Activated CD8-positive, alpha-beta memory T cell treated with anti-CD3 and anti-CD28 coated beads, Interleukin-2, amount 10 ng/mL, durations not matched to agents 7 days and 5 days (primary cell): ENCODE data around the gene SYDE2. TPM values are rescaled to one million over a fixed set of nuclear protein-coding genes. Genes with fewer than 3 reads are reported as not detected.

Experiments used
- ATAC-seq: fragments of 150-1000 bp; cut with Tn5 transposase; one replicate; pipeline ENCODE4 v1.10.0; 2021; ENCODE audit warnings: moderate library complexity
- CTCF ChIA-PET: fragments of 350-600 bp; sonication (Branson Sonifier 250); formaldehyde crosslinking; loops from one replicate; lab custom pipeline; 2021; ENCODE audit warnings: antibody characterized with exemption; lab: Charles Lee
- DNase-seq: peaks from one replicate; pipeline ENCODE4 v3.0.0-alpha.2; 2020
- H3K27ac Mint-ChIP-seq: one replicate; pipeline ENCODE4 v1.8.0; 2021; ENCODE audit warnings: mild to moderate bottlenecking, mixed read lengths
- H3K27me3 Mint-ChIP-seq: one replicate; pipeline ENCODE4 v1.8.0; 2021; ENCODE audit warnings: mixed read lengths
- H3K36me3 Mint-ChIP-seq: one replicate; pipeline ENCODE4 v1.8.0; 2021; ENCODE audit warnings: mild to moderate bottlenecking, mixed read lengths
- H3K4me1 Mint-ChIP-seq: one replicate; pipeline ENCODE4 v1.8.0; 2021; ENCODE audit warnings: mixed read lengths
- H3K4me3 Mint-ChIP-seq: one replicate; pipeline ENCODE4 v1.8.0; 2021; ENCODE audit warnings: mild to moderate bottlenecking, moderate library complexity, mixed read lengths
- H3K9me3 Mint-ChIP-seq: one replicate; pipeline ENCODE4 v1.8.0; 2022; ENCODE audit warnings: low read depth, mixed read lengths
- total RNA-seq, 2 experiments: library from RNA; stranded (reverse); gene quantifications; one replicate each; pipeline ENCODE4 v1.2.3, GENCODE V29; 2021

The SYDE2 gene
- total RNA-seq, 2 experiments from 2014 or later, result 1.4 to 2.2 TPM

GRCh38 chr1:85178396-85178795 lies 22.4 kb downstream of the SYDE2 start:
- Mint-ChIP-seq H3K27me3 (no peaks in the 10 kb centered on the region), H3K4me3 (no peak overlapping the region), H3K4me1 (peaks cover 13% of the 10 kb centered on the region), H3K27ac (no peak overlapping the region), H3K9me3 (no peaks in the 10 kb centered on the region), H3K36me3 (peaks cover 15% of the 10 kb centered on the region)
- ATAC-seq (no peak), DNase-seq (no peak)
- CTCF ChIA-PET, result no interaction called here

GRCh38 chr1:85174503-85174902 lies 26.3 kb downstream of the SYDE2 start:
- no peak for ATAC-seq
- H3K36me3 Mint-ChIP-seq, result peaks cover 12% of the 10 kb centered on the region
- H3K4me1 Mint-ChIP-seq, result peaks cover 5% of the 10 kb centered on the region
- no peak for DNase-seq
- CTCF ChIA-PET, result no interaction called here
- no peak overlapping the region for H3K27ac Mint-ChIP-seq
- H3K4me3 Mint-ChIP-seq, result no peak overlapping the region
- no peaks in the 10 kb centered on the region for H3K9me3 Mint-ChIP-seq
- no peaks in the 10 kb centered on the region for H3K27me3 Mint-ChIP-seq

- ATAC-seq (no peak), DNase-seq (no peak)
- Mint-ChIP-seq H3K4me1 (no peaks in the 10 kb centered on the region), H3K36me3 (peaks cover 12% of the 10 kb centered on the region), H3K27ac (no peak overlapping the region), H3K9me3 (no peaks in the 10 kb centered on the region), H3K27me3 (no peaks in the 10 kb centered on the region), H3K4me3 (no peak overlapping the region)
- CTCF ChIA-PET, result no interaction called here
Measured at GRCh38 chr1:85172684-85173337, 28.0 kb downstream of the SYDE2 start.

- Mint-ChIP-seq H3K36me3 (peaks cover 2% of the 10 kb centered on the region), H3K4me3 (no peak overlapping the region), H3K9me3 (no peaks in the 10 kb centered on the region), H3K4me1 (no peaks in the 10 kb centered on the region), H3K27me3 (no peaks in the 10 kb centered on the region), H3K27ac (no peak overlapping the region)
- CTCF ChIA-PET, result no interaction called here
- no peak for ATAC-seq
- DNase-seq, result no peak
Measured at GRCh38 chr1:85171721-85172120, 29.1 kb downstream of the SYDE2 start.

GRCh38 chr1:85168884-85169283 lies 31.9 kb downstream of the SYDE2 start:
- H3K4me1 Mint-ChIP-seq, result no peaks in the 10 kb centered on the region
- no peak overlapping the region for H3K4me3 Mint-ChIP-seq
- ATAC-seq (no peak), DNase-seq (no peak)
- H3K9me3 Mint-ChIP-seq, result no peaks in the 10 kb centered on the region
- no peaks in the 10 kb centered on the region for H3K27me3 Mint-ChIP-seq
- H3K36me3 Mint-ChIP-seq, result peaks cover 2% of the 10 kb centered on the region
- CTCF ChIA-PET, result no interaction called here
- no peak overlapping the region for H3K27ac Mint-ChIP-seq

GRCh38 chr1:85166351-85166750 lies 34.5 kb downstream of the SYDE2 start:
- CTCF ChIA-PET, result no interaction called here
- no peaks in the 10 kb centered on the region for H3K4me1 Mint-ChIP-seq
- H3K27ac Mint-ChIP-seq, result no peak overlapping the region
- DNase-seq, result no peak
- no peak for ATAC-seq
- no peaks in the 10 kb centered on the region for H3K9me3 Mint-ChIP-seq
- peaks cover 2% of the 10 kb centered on the region for H3K36me3 Mint-ChIP-seq
- H3K4me3 Mint-ChIP-seq, result no peak overlapping the region
- H3K27me3 Mint-ChIP-seq, result no peaks in the 10 kb centered on the region

GRCh38 chr1:85158910-85159309 lies 41.9 kb downstream of the SYDE2 start:
- Mint-ChIP-seq H3K36me3 (peaks cover 2% of the 10 kb centered on the region), H3K9me3 (no peaks in the 10 kb centered on the region), H3K27ac (no peak overlapping the region), H3K4me3 (no peak overlapping the region), H3K27me3 (no peaks in the 10 kb centered on the region), H3K4me1 (peaks cover 2% of the 10 kb centered on the region)
- no peak for DNase-seq
- ATAC-seq, result no peak
- CTCF ChIA-PET, result no interaction called here

- CTCF ChIA-PET, result no interaction called here
- Mint-ChIP-seq H3K4me1 (peaks cover 13% of the 10 kb centered on the region), H3K4me3 (no peak overlapping the region), H3K27ac (no peak overlapping the region), H3K27me3 (no peaks in the 10 kb centered on the region), H3K36me3 (peaks cover 2% of the 10 kb centered on the region), H3K9me3 (no peaks in the 10 kb centered on the region)
- ATAC-seq, result no peak
- no peak for DNase-seq
Measured at GRCh38 chr1:85157436-85157835, 43.4 kb downstream of the SYDE2 start.

GRCh38 chr1:85153149-85153891 lies 47.5 kb downstream of the SYDE2 start:
- no peak for DNase-seq
- H3K9me3 Mint-ChIP-seq, result no peaks in the 10 kb centered on the region
- H3K4me3 Mint-ChIP-seq, result peak overlapping the region; percentile 3
- ATAC-seq, result peak; percentile 70
- H3K27ac Mint-ChIP-seq, result peak overlapping the region; percentile 58
- peaks cover 31% of the 10 kb centered on the region for H3K4me1 Mint-ChIP-seq
- peaks cover 2% of the 10 kb centered on the region for H3K36me3 Mint-ChIP-seq
- CTCF ChIA-PET, result interaction anchor here (1.1 to 1.4 kb wide), 2 partner anchors 87 to 208 kb away, joined by 3 to 6 read pairs; no protein-coding TSS in a partner anchor
- H3K27me3 Mint-ChIP-seq, result no peaks in the 10 kb centered on the region

- Mint-ChIP-seq H3K4me1 (peaks cover 44% of the 10 kb centered on the region), H3K27ac (no peak overlapping the region), H3K36me3 (peaks cover 3% of the 10 kb centered on the region), H3K4me3 (no peak overlapping the region), H3K9me3 (no peaks in the 10 kb centered on the region), H3K27me3 (no peaks in the 10 kb centered on the region)
- no peak for ATAC-seq
- DNase-seq, result no peak
- CTCF ChIA-PET, result interaction anchor here (0.9 kb wide), 1 partner anchor 30 kb away, joined by 3 read pairs; no protein-coding TSS in a partner anchor
Measured at GRCh38 chr1:85151446-85151845, 49.4 kb downstream of the SYDE2 start.

- CTCF ChIA-PET, result interaction anchor here (0.6 to 1.5 kb wide), 3 partner anchors 109 to 205 kb away, joined by 3 to 6 read pairs (median 4); partner anchors contain the start of gene C1orf52
- Mint-ChIP-seq H3K9me3 (no peaks in the 10 kb centered on the region), H3K27me3 (no peaks in the 10 kb centered on the region), H3K4me3 (no peak overlapping the region), H3K4me1 (peaks cover 43% of the 10 kb centered on the region), H3K36me3 (peaks cover 3% of the 10 kb centered on the region), H3K27ac (peak overlapping the region; percentile 93)
- ATAC-seq (no peak), DNase-seq (no peak)
Measured at GRCh38 chr1:85149805-85150204, 51.0 kb downstream of the SYDE2 start.

- no peak overlapping the region for H3K4me3 Mint-ChIP-seq
Measured at GRCh38 chr1:85148524-85149250, 52.1 kb downstream of the SYDE2 start.

GRCh38 chr1:85146972-85147359 lies 53.9 kb downstream of the SYDE2 start:
- no peak for ATAC-seq
- Mint-ChIP-seq H3K27ac (no peak overlapping the region), H3K27me3 (no peaks in the 10 kb centered on the region), H3K4me3 (no peak overlapping the region), H3K36me3 (peaks cover 1% of the 10 kb centered on the region), H3K4me1 (peaks cover 33% of the 10 kb centered on the region), H3K9me3 (no peaks in the 10 kb centered on the region)
- no peak for DNase-seq
- CTCF ChIA-PET, result no interaction called here

More at GRCh38 chr1:85148524-85149250, 52.1 kb downstream of the SYDE2 start:
- peak; percentile 71 for DNase-seq
- no peaks in the 10 kb centered on the region for H3K27me3 Mint-ChIP-seq
- H3K9me3 Mint-ChIP-seq, result no peaks in the 10 kb centered on the region
- peaks cover 41% of the 10 kb centered on the region for H3K4me1 Mint-ChIP-seq
- CTCF ChIA-PET, result interaction anchor here (0.9 to 1.5 kb wide), 3 partner anchors 91 to 204 kb away, joined by 4 to 6 read pairs (median 4); partner anchors contain the start of gene C1orf52
- H3K36me3 Mint-ChIP-seq, result peaks cover 1% of the 10 kb centered on the region
- H3K27ac Mint-ChIP-seq, result peak overlapping the region; percentile 93
- ATAC-seq, result peak; percentile 96
